NCI-H146 treated with DMSO at 0.1 percent for 48 hours (cell line): ENCODE data around the gene CABLES2.

ENCODE experiments used
- DNase-seq: peaks from one replicate; lab custom pipeline; 2025; ENCODE audit not compliant: unreplicated experiment; lab: John Stamatoyannopoulos, UW

The CABLES2 gene

GRCh38 chr20:62372042-62372993, 34.8 kb downstream of the CABLES2 start:
- DNase-seq, result no peak

GRCh38 chr20:62371588-62372041, 35.5 kb downstream of the CABLES2 start:
- DNase-seq, result no peak

- no peak for DNase-seq
Measured at GRCh38 chr20:62370807-62371587, 36.1 kb downstream of the CABLES2 start.

GRCh38 chr20:62370115-62370806, 36.8 kb downstream of the CABLES2 start:
- DNase-seq, result no peak

- no peak for DNase-seq
Measured at GRCh38 chr20:62369815-62370114, 37.3 kb downstream of the CABLES2 start.

GRCh38 chr20:62368976-62369814, 37.9 kb downstream of the CABLES2 start:
- DNase-seq, result no peak

- peak; percentile 36 for DNase-seq
Measured at GRCh38 chr20:62368392-62368975, 38.6 kb downstream of the CABLES2 start.

GRCh38 chr20:62367633-62368391, 39.3 kb downstream of the CABLES2 start:
- peak; percentile 69 for DNase-seq

- peak; percentile 6 for DNase-seq
Measured at GRCh38 chr20:62367136-62367632, 39.9 kb downstream of the CABLES2 start, which contains the start of gene LAMA5. Gene LAMA5, minus strand, starts transcription at chr20:62367312. Its CDS starts 67 bp downstream, at chr20:62367245.

- DNase-seq, result peak; percentile 27
Measured at GRCh38 chr20:62366370-62367135, 40.5 kb downstream of the CABLES2 start.

GRCh38 chr20:62365814-62366369, 41.2 kb downstream of the CABLES2 start:
- no peak for DNase-seq

GRCh38 chr20:62364911-62365736, 42.0 kb downstream of the CABLES2 start:
- no peak for DNase-seq

GRCh38 chr20:62363920-62364851, 42.9 kb downstream of the CABLES2 start:
- no peak for DNase-seq

- DNase-seq, result no peak
Measured at GRCh38 chr20:62362991-62363919, 43.8 kb downstream of the CABLES2 start.

GRCh38 chr20:62362590-62362940, 44.5 kb downstream of the CABLES2 start:
- DNase-seq, result no peak
